DMS53 treated with DMSO at 0.1 percent for 48 hours (cell line): Measurements from ENCODE around the gene AHR.
"Not testable (repeated sequence)": the region's sequence is repeated elsewhere in the genome, so short reads cannot be mapped to it uniquely, and the experiment has no call there.

Experiments
- DNase-seq: peaks from one replicate; lab custom pipeline; 2025; ENCODE audit not compliant: unreplicated experiment; lab: John Stamatoyannopoulos, UW

Gene AHR

GRCh38 chr7:17336168-17336567 is 37.7 kb downstream of the AHR start:
- DNase-seq: no peak

GRCh38 chr7:17339139-17339538 is 40.7 kb downstream of the AHR start:
- no peak for DNase-seq

DNA sequence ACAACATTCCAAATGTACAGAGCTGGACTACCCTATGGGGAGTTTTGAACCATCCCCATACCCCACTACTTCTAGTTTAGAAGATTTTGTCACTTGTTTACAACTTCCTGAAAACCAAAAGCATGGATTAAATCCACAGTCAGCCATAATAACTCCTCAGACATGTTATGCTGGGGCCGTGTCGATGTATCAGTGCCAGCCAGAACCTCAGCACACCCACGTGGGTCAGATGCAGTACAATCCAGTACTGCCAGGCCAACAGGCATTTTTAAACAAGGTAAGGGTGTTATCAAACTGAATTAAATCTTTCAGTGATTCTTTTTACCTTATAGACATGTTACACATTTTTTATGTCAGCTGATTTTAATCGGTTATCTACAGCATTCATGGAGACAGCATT is 41.5 kb downstream of the AHR start:
- DNase-seq: no peak

- no peak for DNase-seq
Observed at GRCh38 chr7:17340655-17341054, 42.2 kb downstream of the AHR start.

DNA sequence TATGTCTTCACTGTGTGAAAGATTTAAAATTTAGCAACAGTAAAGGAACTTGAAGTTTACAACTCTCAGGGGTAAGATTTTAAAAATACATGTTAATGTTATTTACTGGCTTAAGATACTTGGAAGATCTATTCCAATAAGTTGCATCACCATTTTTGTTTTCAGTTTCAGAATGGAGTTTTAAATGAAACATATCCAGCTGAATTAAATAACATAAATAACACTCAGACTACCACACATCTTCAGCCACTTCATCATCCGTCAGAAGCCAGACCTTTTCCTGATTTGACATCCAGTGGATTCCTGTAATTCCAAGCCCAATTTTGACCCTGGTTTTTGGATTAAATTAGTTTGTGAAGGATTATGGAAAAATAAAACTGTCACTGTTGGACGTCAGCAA is 44.3 kb downstream of the AHR start:
- DNase-seq: no peak

- DNase-seq: no peak
Observed at GRCh38 chr7:17347401-17347800, 48.9 kb downstream of the AHR start.

GRCh38 chr7:17348932-17349331 is 50.5 kb downstream of the AHR start:
- not testable (repeated sequence) for DNase-seq

GRCh38 chr7:17350321-17350720 is 51.9 kb downstream of the AHR start:
- not testable (repeated sequence) for DNase-seq

GRCh38 chr7:17353650-17354419 is 55.4 kb downstream of the AHR start:
- not testable (repeated sequence) for DNase-seq

GRCh38 chr7:17354473-17354872 is 56.0 kb downstream of the AHR start:
- no peak for DNase-seq

- no peak for DNase-seq
Observed at GRCh38 chr7:17355050-17355449, 56.6 kb downstream of the AHR start.

- DNase-seq: no peak
Observed at GRCh38 chr7:17357952-17358351, 59.5 kb downstream of the AHR start.

DNA sequence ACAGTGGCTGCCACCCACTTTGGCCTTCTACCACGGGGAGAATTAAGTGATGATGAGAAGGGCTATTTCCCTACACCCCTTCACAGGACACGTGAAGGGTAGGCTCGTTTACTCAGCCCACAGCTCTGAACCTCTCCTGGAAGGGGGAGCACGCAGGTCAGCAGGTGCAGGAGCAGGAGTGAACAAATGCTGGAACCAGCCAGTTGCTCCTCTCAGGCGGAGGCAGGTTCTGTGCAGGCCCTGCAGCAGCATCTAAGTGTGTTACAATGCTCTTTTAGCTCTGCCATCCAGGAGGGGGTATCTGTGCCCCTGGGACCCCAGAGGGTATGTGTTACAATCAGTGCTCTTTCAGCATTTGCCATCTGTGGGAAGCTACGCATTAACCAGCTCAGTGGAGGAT is 61.2 kb downstream of the AHR start:
- DNase-seq: no peak

- no peak for DNase-seq
Observed at GRCh38 chr7:17362439-17363105, 64.1 kb downstream of the AHR start.

GRCh38 chr7:17364671-17365070 is 66.2 kb downstream of the AHR start:
- DNase-seq: no peak

- no peak for DNase-seq
Observed at GRCh38 chr7:17365775-17366174, 67.3 kb downstream of the AHR start.

- no peak for DNase-seq
Observed at GRCh38 chr7:17367502-17367901, 69.0 kb downstream of the AHR start.

- DNase-seq: no peak
Observed at GRCh38 chr7:17368856-17369524, 70.5 kb downstream of the AHR start.

GRCh38 chr7:17369691-17370426 is 71.4 kb downstream of the AHR start:
- no peak for DNase-seq

- DNase-seq: no peak
Observed at GRCh38 chr7:17370901-17371585, 72.6 kb downstream of the AHR start.
